NCI-H2196 treated with DMSO at 0.1 percent for 48 hours (cell line): ENCODE measurements around the gene SLC30A5.
"Not testable (repeated sequence)": the region's sequence is repeated elsewhere in the genome, so short reads cannot be mapped to it uniquely, and the experiment has no call there.

Source experiments
- DNase-seq: peaks from one replicate; lab custom pipeline; 2025; ENCODE audit not compliant: unreplicated experiment; lab: John Stamatoyannopoulos, UW

Gene SLC30A5

DNA sequence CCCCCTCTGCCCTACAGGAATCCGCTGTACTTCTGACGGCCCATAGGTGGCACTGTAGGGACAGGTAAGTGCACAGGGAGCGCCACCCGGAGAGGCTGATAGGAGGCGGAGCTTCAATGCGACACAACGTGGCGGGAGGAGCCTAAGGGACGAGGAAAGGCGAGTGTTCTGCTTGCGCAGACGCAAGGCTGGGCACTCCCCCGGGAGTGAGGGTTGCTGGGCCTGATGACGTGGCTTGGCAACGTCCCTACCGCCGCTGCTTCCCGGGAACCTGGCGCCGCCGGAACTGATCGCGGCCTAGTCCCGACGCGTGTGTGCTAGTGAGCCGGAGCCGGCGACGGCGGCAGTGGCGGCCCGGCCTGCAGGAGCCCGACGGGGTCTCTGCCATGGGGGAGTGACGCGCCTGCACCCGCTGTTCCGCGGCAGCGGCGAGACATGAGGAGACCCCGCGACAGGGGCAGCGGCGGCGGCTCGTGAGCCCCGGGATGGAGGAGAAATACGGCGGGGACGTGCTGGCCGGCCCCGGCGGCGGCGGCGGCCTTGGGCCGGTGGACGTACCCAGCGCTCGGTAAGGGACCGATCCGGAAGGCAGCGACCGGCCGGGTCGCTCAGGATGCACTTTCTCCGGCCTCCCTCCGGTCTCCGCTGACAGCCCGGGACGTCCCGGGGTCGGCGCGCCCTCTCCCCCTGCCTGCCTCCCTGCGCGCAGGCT, at the start of gene SLC30A5:
TSS of gene SLC30A5 (plus strand) at position 244 of the 712 bp plus-strand sequence. CDS start at position 486, 242 bp downstream.
- peak; percentile 85 for DNase-seq

DNA sequence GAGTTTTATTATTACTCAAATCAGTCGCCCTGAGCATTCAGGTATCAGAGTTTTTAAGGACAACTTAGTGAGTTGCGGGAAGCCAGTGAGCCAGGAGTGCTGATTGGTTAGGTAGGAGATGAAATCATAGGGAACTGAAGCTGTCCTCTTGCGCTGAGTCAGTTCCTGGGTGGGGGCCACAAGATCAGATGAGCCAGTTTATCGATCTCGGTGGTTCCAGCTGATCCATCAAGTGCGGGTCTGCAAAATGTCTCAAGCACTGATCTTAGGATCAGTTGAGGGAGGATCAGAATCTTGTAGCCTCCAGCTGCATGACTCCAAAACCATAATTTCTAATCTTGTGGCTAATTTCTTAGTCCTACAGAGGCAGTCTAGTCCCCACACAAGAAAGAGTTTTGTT, 48.6 kb upstream of the SLC30A5 start:
- not testable (repeated sequence) for DNase-seq

DNA sequence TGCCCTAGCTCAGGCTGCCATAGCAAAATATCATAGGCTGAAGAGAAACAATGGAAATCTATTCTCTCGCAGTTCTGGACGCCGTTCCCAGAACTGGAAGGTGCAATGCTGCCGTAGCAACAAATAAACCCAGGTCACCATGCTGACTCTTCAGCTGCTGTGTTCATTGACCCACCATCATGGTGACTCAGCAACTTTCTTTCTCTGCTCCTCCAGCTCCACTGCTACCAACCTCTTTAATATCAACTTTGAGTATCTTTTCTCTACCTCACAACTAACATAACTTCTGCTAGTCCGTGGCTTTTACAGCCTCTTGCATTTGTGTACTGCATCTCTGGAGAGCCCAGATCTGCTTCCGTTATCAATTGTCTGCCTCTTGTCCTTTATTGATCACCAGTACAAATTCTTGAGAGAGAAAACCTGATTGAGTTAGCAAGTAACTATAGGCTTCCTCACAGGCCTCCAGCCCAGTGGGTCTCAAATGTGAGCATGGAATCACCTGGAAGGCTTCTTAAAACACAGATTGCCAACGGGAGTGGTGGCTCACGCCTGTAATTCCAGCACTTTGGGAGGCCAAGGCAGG, 47.3 kb upstream of the SLC30A5 start:
- no peak for DNase-seq

DNA sequence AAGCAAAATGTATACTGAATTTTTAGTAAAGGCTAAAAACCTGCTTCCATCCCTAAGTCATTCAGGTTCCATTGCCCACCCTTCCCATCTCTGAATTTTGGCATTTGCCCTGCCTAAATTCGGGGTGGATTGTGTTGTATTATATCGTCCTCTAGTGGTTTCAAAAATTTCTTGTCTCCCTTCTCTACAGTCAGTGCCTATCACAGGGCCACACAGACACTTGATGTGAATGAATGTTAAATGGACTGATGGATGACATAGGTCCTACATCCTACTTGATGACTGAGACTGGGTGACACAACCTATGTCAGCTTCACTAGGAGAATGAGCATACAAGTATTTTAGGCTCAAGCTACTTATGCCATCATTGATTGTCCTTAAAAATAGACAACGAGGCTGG, 45.6 kb upstream of the SLC30A5 start:
- DNase-seq, result no peak

DNA sequence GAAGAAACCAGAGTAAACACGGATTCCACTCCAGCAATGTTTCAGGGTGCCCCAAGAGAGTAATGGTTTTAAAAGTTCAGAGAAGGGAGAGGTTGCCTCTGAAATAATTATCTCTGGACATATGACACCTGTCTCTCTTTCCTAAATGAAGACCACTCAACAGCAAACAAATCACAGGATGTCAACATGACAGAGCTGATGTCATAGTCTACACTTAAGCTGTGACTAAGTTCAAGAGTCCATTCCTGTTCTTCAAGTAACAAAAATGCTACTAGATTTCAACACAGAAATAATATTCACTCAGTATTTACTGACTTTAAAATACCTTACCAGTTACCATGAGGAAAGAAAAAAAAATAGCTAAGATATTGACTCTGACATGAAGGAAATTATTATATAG, 44.7 kb upstream of the SLC30A5 start:
- DNase-seq, result no peak

DNA sequence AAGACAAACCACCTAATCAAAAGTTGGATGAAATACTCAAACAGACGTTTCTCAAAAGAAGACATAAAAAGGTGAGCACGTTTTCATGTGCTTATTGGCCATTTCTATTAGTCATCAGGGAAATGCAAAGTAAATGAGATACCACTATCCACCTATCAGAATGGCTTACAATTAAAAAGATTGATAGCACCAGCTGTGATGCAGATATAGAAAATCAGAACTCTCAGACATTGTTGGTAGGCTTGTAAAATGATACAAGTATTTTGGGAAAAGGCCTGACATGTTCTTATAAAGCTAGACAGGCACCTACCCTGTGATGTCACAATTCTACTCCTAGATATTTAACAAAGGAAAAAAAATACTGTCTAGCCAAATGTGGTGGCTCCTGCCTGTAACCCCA, 44.0 kb upstream of the SLC30A5 start:
- no peak for DNase-seq

DNA sequence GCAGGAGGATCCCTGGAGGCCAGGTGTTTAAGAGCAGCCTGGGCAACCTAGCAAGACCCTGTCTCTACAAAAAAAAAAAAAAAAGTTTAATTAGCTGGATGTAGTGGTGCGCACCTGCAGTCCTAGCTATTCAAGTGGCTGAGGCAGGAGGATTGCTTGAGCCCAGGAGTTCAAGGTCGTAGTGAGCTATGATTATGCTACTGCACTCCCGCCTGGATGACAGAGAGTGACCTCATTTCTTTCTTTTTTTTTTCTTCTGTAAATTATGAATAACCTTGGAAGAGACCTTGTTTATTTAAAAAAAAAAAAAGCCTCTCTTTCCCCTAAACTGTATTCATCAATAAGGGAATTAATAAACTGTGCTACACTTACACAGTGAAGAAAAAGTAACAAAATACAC, 43.6 kb upstream of the SLC30A5 start:
- DNase-seq, result no peak

DNA sequence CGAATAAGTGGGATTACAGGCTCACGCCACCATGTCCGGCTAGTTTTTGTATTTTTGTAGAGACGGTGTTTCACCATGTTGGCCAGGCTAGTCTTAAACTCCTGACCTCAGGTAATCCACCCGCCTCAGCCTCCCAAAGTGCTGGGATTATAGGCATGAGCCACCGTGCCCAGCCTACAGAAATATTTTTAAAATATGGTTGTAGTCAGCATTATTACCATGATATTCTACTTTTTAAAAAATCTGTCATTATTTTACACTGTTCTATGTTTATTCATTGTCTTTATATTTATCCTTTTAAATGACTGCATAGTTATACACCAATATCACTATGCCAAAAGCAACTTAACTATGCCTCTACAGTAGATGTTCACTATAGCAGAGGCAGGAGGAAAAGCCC, 41.6 kb upstream of the SLC30A5 start:
- DNase-seq, result no peak

DNA sequence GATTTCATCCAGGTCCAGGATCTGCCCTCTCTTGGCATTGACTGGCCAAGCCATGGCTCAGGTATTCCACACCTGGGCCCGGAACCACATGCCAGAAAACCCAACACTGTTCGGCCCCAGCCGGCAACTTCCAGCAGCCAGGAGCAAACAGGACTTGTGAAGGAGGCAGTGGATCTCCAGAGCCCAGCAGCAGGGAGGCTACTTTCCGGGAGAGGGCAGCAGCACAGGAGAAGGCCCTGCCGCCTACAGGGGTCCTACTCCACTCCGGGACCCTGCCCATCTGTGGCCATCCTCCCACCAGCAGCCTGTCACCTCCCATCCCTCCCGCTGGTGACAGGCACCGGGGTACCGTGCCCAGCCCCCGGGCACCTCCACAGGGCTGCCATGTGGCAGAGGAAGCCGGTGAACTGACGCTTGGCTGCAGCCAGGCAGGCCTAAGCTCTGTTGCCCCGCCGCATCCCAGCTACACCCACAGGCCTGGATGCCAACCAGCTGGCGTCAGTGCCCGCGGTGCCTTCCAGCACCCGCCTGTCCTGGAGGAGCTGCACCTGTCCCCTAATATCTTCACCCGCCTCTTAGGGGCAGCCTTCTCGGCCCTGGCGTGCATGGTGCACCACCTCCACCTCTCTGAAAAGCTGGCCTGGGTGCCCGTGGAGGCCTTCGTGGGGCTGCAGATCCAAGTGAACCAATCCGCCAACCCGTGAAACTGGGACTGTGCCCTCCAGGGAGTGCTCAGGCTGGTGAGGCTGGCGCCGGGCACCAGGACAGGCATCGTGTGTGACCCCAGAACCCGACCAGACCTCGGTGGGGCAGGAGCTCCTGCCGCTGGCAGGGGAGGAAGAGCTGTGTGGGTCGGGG, 18.9 kb upstream of the SLC30A5 start:
- DNase-seq, result no peak

DNA sequence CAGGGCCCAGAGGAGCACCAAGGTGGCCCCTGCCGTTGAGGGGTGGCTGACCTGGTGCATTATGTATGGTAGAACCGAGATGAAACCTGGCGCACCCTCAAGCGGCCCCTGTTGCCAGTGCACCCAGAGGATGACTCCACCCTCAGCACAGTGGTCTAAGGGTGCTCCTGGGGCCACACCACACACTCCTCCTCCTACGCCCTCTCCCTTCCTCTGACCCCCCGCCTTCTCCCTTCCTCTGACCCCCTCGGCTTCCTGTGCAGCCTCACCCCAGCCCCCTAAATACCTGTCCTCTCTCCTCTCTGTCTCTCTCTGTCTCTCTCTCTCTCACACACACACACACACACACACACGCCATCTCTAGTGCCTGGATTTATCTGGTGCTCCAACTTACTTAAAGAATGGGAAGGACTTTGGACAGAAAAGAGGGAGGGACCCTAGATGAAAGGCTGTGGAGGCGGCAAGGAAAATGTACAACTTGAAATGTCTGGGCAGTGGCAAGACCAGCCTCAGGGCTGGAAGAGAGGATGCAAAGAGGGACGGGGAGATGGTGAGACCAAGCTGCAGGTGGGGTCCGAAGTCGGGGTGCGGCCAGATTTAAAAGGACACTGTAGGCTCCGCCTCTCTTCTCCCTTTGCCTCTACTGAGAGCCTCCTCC, 18.2 kb upstream of the SLC30A5 start:
- no peak for DNase-seq

DNA sequence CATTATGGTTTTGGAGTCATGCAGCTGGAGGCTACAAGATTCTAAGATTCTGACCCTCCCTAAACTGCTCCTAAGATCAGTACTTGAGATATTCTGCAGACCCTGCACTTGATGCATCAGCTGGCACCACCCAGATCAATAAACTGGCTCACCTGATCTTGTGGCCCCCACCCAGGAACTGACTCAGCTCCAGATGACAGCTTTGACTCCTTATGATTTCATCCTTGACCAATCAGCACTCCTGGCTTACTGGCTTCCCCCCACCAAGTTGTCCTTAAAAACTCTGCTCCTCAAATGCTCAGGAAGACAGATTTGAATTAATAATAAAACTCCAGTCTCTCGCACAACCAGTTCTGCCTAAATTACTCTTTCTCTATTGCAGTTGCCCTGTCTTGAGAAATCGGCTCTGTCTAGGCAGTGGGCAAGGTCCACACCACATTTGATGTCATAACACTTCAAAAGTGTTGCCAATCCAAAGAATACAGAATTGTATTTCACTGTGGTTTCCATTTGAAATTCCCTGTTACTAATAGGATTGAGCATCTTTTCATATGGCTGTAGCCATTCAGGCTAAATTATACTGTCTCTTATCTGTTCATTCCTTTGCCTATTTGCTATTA, 14.8 kb upstream of the SLC30A5 start:
- no peak for DNase-seq

DNA sequence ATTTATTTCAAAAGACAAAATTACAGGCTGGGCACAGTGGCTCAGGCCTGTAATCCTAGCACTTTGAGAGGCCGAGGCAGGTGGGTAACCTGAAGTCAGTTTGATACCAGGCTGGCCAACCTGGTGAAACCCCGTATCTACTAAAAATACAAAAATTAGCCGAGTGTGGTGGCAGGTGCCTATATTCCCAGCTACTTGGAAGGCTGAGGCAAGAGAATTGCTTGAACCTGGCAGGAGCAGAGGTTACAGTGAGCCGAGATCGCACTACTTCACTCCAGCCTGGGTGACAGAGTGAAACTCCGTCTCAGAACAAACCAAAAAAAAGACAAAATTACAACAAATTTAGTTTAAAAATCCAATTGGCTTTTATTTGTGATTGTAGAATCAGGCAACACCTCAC, 14.3 kb upstream of the SLC30A5 start:
- no peak for DNase-seq

DNA sequence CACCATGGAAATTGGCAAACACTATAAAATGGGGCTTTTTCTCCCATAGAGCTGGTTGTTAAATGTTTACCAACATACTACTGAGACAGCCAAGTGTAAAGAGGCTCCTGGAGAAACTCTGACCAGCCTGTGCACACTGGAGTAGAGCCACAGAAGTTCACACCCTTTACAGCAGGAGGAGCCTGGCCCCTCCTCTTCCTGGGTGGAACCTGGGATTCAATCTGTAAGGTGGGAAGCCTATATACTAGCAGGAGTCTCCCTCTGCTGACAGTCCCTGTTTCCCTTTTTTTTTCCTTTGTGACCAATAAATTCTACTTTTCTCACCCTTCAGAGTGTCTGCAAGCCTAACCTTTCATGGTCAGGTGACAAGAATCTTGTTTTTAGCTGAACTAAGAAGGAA, 10.4 kb upstream of the SLC30A5 start:
- no peak for DNase-seq

DNA sequence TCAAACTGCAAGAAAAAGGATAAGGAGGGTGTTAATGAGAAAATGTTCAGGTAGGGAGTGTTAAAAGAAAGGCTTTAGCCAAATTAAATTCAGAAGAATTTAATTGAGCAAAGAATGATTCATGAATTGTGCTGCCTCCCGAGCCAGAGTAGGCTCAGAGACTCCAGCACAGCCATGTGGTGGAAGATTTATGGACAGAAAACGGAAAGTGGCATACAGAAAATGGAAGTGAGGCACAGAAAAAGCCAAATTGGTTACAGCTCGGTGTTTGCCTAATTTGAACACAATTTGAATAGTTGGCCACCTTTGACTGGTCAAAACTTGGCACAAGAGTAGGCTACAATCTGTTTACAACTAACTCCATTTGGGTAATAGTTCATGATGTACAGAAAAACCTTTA, 9.6 kb upstream of the SLC30A5 start:
- no peak for DNase-seq

DNA sequence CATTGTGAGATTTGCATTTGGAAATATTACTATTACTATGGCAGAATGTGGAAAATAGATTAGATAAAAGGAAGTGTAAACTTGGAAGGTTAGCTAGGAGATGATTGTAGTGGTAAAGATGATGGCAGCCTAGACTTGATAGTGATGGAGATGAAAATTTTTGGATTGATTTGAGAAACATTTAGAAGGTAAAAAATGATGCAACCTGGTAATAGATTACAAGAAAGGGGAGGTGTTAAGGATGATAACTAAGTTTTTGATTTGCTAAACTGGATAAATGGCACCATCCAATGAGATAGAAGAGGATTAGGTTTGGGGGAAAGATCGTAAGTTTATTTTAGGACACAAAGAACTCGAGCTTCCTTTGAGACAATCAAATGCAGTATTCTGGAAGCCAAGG, 8.9 kb upstream of the SLC30A5 start:
- DNase-seq, result no peak

DNA sequence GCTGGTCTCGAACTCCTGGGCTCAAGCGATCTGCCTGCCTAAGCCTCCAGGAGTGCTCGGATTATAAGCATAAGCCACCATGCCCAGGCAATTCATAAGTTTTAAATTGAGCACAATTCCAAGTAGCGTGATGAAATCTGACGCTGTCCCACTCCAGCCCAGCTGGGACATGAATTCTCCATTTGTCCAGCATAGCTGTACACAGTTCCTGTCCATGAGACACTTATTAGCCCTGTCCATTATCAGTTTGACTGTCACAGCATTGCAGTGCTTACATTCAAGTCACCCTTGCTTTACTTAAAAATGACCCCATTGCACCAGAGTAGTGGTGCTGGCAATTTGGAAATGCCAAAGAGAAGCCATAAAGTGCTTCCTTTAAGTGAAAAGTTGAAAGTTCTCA, 7.6 kb upstream of the SLC30A5 start:
- no peak for DNase-seq

DNA sequence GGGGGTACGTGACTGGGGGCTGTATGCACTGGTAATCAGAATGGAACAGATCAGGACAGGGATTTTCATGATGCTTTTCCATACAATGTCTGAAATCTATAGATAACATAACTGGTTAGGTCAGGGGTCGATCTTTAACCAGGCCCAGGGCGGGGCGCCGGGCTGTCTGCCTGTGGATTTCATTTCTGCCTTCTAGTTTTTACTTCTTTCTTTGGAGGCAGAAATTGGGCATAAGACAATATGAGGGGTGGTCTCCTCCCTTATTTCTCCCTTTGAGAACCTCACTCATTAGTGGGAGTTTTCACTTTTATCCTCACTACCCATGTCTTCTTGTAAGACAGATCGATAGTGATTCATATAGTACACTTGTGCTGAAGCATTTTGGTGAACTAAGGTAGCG, 5.8 kb upstream of the SLC30A5 start:
- DNase-seq, result not testable (repeated sequence)

DNA sequence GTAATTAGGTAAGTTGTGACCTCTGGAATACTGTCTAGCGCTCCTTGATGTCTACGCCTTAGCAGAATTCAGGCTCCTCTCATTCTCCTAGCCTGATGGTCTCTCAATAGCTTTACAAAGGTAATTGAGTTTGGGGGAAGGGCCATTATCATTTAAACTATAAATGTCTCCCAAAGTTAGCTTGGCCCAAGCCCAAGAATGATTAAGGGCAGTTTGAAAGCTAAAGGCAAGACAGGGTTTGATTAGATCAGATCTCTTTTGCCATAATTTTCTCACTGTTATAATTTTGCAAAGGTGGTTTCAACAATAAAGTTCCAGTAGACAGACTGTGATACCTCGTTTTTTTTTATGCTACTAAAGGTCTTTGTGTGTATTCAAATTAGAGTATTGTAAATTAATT, 3.7 kb upstream of the SLC30A5 start:
- DNase-seq, result no peak

DNA sequence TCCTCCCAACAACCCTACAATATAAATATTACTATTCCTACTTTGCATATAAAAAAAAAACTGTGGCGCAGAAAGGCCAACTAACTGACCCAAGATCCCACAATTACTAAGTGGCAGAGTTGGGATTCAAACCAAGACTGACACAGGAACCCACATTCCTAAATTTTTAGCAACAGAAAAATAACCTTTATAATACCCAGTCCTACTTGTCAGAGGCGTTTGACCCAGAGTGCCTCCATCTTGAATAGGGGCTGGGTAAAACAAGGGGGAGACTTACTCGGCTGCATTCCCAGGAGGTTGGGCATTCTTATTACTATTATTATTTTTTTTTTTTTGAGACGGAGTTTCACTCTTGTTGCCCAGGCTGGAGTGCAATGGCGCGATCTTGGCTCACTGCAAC, 2.0 kb upstream of the SLC30A5 start:
- no peak for DNase-seq

DNA sequence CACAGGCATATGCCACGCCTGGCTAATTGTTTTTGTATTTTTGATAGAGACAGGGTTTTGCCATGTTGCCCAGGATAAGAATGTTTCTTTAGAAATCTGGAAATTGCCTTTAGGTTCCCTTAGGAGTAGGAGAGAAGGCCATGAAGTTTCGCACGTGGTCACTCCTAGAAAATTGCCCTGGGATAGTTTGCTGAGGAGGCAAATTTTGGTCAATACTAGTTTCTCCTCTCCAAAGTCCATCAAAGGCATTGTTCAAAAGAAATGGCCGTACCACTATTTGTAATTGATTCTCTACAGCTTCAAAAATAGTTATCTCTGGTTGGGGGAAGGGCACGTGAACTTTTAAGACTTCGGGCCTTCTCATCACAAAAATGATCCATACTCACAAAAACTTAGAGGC, 845 bp upstream of the SLC30A5 start:
- no peak for DNase-seq

DNA sequence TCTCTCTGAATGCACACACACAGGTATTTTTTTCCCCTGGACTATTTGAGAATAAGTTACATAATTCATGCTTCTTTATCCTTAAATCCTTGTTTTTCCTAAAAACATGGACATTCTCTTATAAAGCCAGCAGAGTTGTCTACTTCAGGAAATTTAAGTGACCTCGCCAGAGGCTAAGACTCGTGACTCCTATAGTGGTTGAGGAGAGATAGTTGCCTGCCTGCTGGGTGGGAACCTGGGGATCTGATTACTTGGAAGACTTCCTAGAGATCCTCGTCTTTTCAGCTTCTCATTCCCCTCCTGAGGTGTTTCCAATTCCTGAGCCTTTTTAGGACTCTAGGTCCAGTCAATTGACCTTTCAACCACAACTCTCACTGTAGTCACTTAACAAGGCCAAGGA, 5.5 kb downstream of the SLC30A5 start:
- DNase-seq, result no peak
